K562 (cell line): ENCODE data around the gene FKBP15. TPM values are rescaled to one million over a fixed set of nuclear protein-coding genes. Genes with fewer than 3 reads are reported as not detected.
A peak's percentile ranks its signal among the peaks of the same experiment; 100 is the strongest.

ENCODE experiments used
- CBX1 ChIP-seq: sonication (generic); IDR thresholded peaks from 2 replicates; pipeline ENCODE4 v1.6.1; 2016; ENCODE audit warnings: antibody characterized with exemption, low read depth, mild to moderate bottlenecking
- FOXA3 ChIP-seq, 2 experiments: fragments of 450-650 bp in 1 of 2; sonication (generic) in 1 of 2; formaldehyde crosslinking; IDR thresholded peaks in 1 of 2; conservative IDR thresholded peaks in 1 of 2; 2 replicates each; pipeline versions ENCODE4 v1.4.0 to v1.8.0; 2020 to 2022; ENCODE audit warnings: mild to moderate bottlenecking in 2 of 2, missing genetic modification reagents in 1 of 2
- FOXK1 ChIP-seq: sonication (generic); formaldehyde crosslinking; IDR thresholded peaks from 2 replicates; pipeline ENCODE4 v1.8.0; 2022; ENCODE audit warnings: missing genetic modification reagents, mild to moderate bottlenecking, borderline replicate concordance
- GABPB1 ChIP-seq: sonication (generic); formaldehyde crosslinking; IDR thresholded peaks from 2 replicates; pipeline ENCODE4 v1.8.0; 2022; ENCODE audit warnings: mild to moderate bottlenecking, missing genetic modification reagents
- GATA2 ChIP-seq: sonication (generic); formaldehyde crosslinking; IDR thresholded peaks from 2 replicates; pipeline ENCODE4 v1.4.0; 2020; ENCODE audit warnings: mild to moderate bottlenecking, missing genetic modification reagents
- GTF2E2 ChIP-seq: fragments of 200-800 bp; sonication (Bioruptor generic); IDR thresholded peaks from 2 replicates; pipeline ENCODE4 v1.6.1; 2016; ENCODE audit warnings: missing genetic modification characterization, missing compliant biosample characterization
- HNRNPLL ChIP-seq: fragments of 200-400 bp; formaldehyde crosslinking; IDR thresholded peaks from 2 replicates; pipeline ENCODE4 v1.6.1; 2017; ENCODE audit warnings: low read length, low read depth, mild to moderate bottlenecking; ENCODE audit not compliant: poor library complexity, severe bottlenecking
- IRF2 ChIP-seq: sonication (generic); formaldehyde crosslinking; IDR thresholded peaks from 2 replicates; pipeline ENCODE4 v1.8.1; 2022; ENCODE audit warnings: mild to moderate bottlenecking, missing genetic modification reagents
- KDM4B ChIP-seq, 2 experiments: fragments of 450-650 bp in 1 of 2; sonication (generic) in 1 of 2; IDR thresholded peaks; 2 replicates each; pipeline ENCODE4 v1.6.1; 2016 to 2017; ENCODE audit warnings: borderline replicate concordance in 2 of 2, antibody characterized with exemption in 1 of 2, low read depth in 1 of 2, mild to moderate bottlenecking in 1 of 2
- KLF1 ChIP-seq: fragments of 450-650 bp; IDR thresholded peaks from 2 replicates; pipeline ENCODE4 v1.6.1; 2016; ENCODE audit warnings: missing genetic modification characterization, missing compliant biosample characterization
- KLF10 ChIP-seq: fragments of 250-450 bp; sonication (Bioruptor Pico); IDR thresholded peaks from 2 replicates; pipeline ENCODE4 v1.6.1; 2021; ENCODE audit warnings: matching md5 sums
- LEF1 ChIP-seq: fragments of 450-650 bp; IDR thresholded peaks from 2 replicates; pipeline ENCODE4 v1.6.1; 2016; ENCODE audit warnings: mild to moderate bottlenecking
- MYNN ChIP-seq, 2 experiments: sonication (generic); formaldehyde crosslinking in 1 of 2; IDR thresholded peaks; 2 replicates each; pipeline versions ENCODE4 v1.5.0 to v1.6.1; 2016 to 2020; ENCODE audit warnings: antibody characterized with exemption in 1 of 2, missing genetic modification reagents in 1 of 2
- PHB2 ChIP-seq: fragments of 450-650 bp; IDR thresholded peaks from 2 replicates; pipeline ENCODE4 v1.6.1; 2017; ENCODE audit warnings: low read depth
- POLR3G ChIP-seq: IDR thresholded peaks from 2 replicates; pipeline ENCODE4 v1.6.1; 2011; ENCODE audit not compliant: insufficient read length, insufficient replicate concordance; ENCODE audit errors: extremely low read depth
- SAP30 ChIP-seq: fragments of 200-600 bp; sonication (generic); IDR thresholded peaks from 2 replicates; pipeline ENCODE4 v1.6.1; 2012; ENCODE audit warnings: borderline replicate concordance, low read depth, mild to moderate bottlenecking, moderate library complexity, low read length, control low read depth, inconsistent platforms; ENCODE audit not compliant: insufficient read depth, poor library complexity, severe bottlenecking
- TRIM24 ChIP-seq, 2 experiments: fragments of 450-650 bp; IDR thresholded peaks; 2 replicates each; pipeline ENCODE4 v1.6.1; 2016
- ZFX ChIP-seq: sonication (generic); formaldehyde crosslinking; IDR thresholded peaks from 2 replicates; pipeline ENCODE4 v1.8.0; 2022; ENCODE audit warnings: mild to moderate bottlenecking, missing genetic modification reagents, moderate library complexity
- ZNF668 ChIP-seq: fragments of 250-450 bp; sonication (Bioruptor Pico); IDR thresholded peaks from 2 replicates; pipeline ENCODE4 v1.8.0; 2022; ENCODE audit warnings: mild to moderate bottlenecking, inconsistent platforms
- ZNF778 ChIP-seq: fragments of 450-650 bp; formaldehyde crosslinking; IDR thresholded peaks from 2 replicates; pipeline ENCODE4 v1.4.0; 2020; ENCODE audit warnings: mild to moderate bottlenecking, moderate library complexity
- ZNF79 ChIP-seq: fragments of 250-450 bp; sonication (Bioruptor Pico); IDR thresholded peaks from 2 replicates; pipeline ENCODE4 v1.4.0; 2020; ENCODE audit warnings: low read depth, mild to moderate bottlenecking, moderate library complexity
- polyA plus RNA-seq, 8 experiments: library from polyadenylated mRNA; depleted of rRNA in 4 of 8; stranded (reverse) in 5 of 8; unstranded in 3 of 8; fragments of >200 nt; fragmentation: Nextera tagmentation in 2 of 8; fragmentation: Illumina TruSeq in 1 of 8; extraction: Ambion mirVana in 2 of 8; extraction: Trizol in 1 of 8; gene quantifications; 2 replicates each; pipeline versions ENCODE4 v1.2.1 to v1.2.3, GENCODE V29; 2011 to 2014; ENCODE audit warnings: inconsistent platforms in 1 of 8, missing spikeins in 1 of 8
- total RNA-seq, 7 experiments: library from RNA; depleted of rRNA in 6 of 7; stranded (reverse); fragments of >200 nt in 6 of 7; fragmentation: Illumina TruSeq in 2 of 7; extraction: Trizol in 2 of 7; gene quantifications; 2 replicates each; pipeline versions ENCODE4 v1.2.1 to v1.2.3, GENCODE V29; 2011 to 2021; ENCODE audit warnings: low replicate concordance in 1 of 7
- TF ChIP-seq, protein P1 (sequence below): fragments of 250-450 bp; sonication (Bioruptor Pico); IDR thresholded peaks from 2 replicates; pipeline ENCODE4 v1.4.0; 2020; ENCODE audit warnings: mild to moderate bottlenecking, moderate library complexity, borderline replicate concordance
- TF ChIP-seq, protein P2 (sequence below): sonication (generic); formaldehyde crosslinking; IDR thresholded peaks from 2 replicates; pipeline ENCODE4 v1.8.1; 2022; ENCODE audit warnings: missing genetic modification reagents

Gene FKBP15
- total and polyA plus RNA-seq, 9 of the 15 experiments (the other 6 are each of a cell fraction or from before 2014, with no cell fraction given): 8.7 to 38.0 (median 18.9) TPM

DNA sequence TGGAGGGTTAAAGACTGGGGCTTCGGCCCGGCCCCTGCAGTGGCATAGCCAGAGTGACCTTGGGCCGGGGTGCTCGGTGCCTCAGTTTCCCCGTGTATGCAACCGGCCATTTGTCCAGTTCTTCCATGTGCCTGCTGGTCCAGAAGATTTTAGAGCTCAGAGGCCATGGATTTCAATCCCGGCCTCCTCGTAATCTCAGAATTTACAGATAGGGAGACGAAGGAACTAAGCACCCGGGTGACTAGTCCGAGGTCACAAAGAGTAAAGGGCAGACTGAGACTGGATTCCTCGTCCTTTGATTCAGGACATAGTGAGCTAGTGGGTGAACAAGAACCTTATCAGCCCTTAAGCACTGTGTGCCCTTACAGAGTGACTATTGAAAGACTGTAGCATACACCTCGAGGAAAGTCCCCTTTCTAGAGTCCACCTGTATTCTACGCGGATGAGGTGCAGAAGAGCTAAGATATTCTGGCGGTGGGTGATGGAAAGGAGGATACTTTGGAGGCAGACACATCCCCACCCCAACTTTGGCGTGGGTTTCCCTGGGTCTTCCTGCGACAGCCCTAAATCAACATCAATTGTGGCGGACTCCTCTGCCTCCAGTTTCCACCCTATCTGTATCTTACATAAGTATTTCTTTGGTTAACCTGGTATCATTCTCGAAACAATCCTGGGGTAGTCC lies 864 bp upstream of the FKBP15 start (continued):
- no peak for TF ChIP-seq SAP30
- TF ChIP-seq, protein P1, sequence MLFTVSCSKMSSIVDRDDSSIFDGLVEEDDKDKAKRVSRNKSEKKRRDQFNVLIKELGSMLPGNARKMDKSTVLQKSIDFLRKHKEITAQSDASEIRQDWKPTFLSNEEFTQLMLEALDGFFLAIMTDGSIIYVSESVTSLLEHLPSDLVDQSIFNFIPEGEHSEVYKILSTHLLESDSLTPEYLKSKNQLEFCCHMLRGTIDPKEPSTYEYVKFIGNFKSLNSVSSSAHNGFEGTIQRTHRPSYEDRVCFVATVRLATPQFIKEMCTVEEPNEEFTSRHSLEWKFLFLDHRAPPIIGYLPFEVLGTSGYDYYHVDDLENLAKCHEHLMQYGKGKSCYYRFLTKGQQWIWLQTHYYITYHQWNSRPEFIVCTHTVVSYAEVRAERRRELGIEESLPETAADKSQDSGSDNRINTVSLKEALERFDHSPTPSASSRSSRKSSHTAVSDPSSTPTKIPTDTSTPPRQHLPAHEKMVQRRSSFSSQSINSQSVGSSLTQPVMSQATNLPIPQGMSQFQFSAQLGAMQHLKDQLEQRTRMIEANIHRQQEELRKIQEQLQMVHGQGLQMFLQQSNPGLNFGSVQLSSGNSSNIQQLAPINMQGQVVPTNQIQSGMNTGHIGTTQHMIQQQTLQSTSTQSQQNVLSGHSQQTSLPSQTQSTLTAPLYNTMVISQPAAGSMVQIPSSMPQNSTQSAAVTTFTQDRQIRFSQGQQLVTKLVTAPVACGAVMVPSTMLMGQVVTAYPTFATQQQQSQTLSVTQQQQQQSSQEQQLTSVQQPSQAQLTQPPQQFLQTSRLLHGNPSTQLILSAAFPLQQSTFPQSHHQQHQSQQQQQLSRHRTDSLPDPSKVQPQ (CRISPR knock-in tag): no peak
- TF ChIP-seq MYNN (IDR thresholded peaks at IDR 0.05): no peak
- TF ChIP-seq MYNN (CRISPR knock-in tag; IDR thresholded peaks at IDR 0.05): no peak
- TF ChIP-seq GTF2E2: no peak
- TF ChIP-seq GABPB1 (CRISPR knock-in tag): no peak
- no peak for TF ChIP-seq LEF1
- TF ChIP-seq ZNF778 (CRISPR knock-in tag): no peak
- TF ChIP-seq KLF1 (tag): no peak
- TF ChIP-seq FOXK1 (CRISPR knock-in tag): 0 out of 2 replicates have a peak, but pooled peaks have one; percentile 10
- TF ChIP-seq POLR3G: no peak
- no peak for TF ChIP-seq ZNF668 (CRISPR knock-in tag)
- TF ChIP-seq, protein P2, sequence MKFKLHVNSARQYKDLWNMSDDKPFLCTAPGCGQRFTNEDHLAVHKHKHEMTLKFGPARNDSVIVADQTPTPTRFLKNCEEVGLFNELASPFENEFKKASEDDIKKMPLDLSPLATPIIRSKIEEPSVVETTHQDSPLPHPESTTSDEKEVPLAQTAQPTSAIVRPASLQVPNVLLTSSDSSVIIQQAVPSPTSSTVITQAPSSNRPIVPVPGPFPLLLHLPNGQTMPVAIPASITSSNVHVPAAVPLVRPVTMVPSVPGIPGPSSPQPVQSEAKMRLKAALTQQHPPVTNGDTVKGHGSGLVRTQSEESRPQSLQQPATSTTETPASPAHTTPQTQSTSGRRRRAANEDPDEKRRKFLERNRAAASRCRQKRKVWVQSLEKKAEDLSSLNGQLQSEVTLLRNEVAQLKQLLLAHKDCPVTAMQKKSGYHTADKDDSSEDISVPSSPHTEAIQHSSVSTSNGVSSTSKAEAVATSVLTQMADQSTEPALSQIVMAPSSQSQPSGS (CRISPR knock-in tag): no peak
- no peak for TF ChIP-seq ZNF79 (CRISPR knock-in tag)
- TF ChIP-seq ZFX (CRISPR knock-in tag): peak; percentile 24; the same call in 1 of the 2 replicates
- TF ChIP-seq IRF2 (CRISPR knock-in tag): no peak
- TF ChIP-seq PHB2: no peak
- no peak for TF ChIP-seq TRIM24 (IDR thresholded peaks at IDR 0.05)
- no peak for TF ChIP-seq KLF10
- TF ChIP-seq FOXA3 (CRISPR knock-in tag; conservative IDR thresholded peaks at IDR 0.05 in 1 of 2, IDR thresholded peaks at IDR 0.05 in 1 of 2): no peak
- TF ChIP-seq CBX1: no peak
- TF ChIP-seq HNRNPLL: no peak
- no peak for TF ChIP-seq KDM4B (IDR thresholded peaks at IDR 0.05; ENCODE audit: borderline replicate concordance in 2 of 2, low read depth in 1 of 2)
- TF ChIP-seq GATA2 (CRISPR knock-in tag): no peak
